GM12872 (cell line): ENCODE results near the gene PPP2R5D.

Experiments used
- CTCF ChIP-seq: IDR thresholded peaks from 3 replicates; pipeline ENCODE4 v1.5.1; 2011; ENCODE audit warnings: low read depth, mild to moderate bottlenecking, low read length, moderate library complexity; ENCODE audit not compliant: insufficient read depth

PPP2R5D gene

DNA sequence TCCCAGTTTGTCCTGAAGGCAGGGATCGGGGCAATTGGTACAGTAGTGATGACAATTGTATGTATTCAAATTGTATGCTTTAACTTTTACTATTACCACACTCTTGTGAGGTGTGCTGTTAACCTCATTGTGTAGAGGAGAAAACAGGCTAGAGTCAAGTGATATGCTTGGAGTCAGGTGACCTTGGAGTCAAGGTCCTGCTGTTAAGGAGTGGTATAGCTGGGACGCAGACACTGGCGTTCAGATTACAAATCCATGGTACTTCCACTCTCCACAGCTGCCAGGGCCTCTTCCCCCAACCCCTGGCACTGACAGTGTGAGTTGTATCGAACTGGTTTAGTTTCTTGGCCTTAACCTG, 44.6 kb upstream of the PPP2R5D start:
- no peak for TF ChIP-seq CTCF

GRCh38 chr6:42940493-42941045, 43.8 kb upstream of the PPP2R5D start:
- TF ChIP-seq CTCF: no peak

GRCh38 chr6:42942444-42942843, 41.9 kb upstream of the PPP2R5D start:
- no peak for TF ChIP-seq CTCF

DNA sequence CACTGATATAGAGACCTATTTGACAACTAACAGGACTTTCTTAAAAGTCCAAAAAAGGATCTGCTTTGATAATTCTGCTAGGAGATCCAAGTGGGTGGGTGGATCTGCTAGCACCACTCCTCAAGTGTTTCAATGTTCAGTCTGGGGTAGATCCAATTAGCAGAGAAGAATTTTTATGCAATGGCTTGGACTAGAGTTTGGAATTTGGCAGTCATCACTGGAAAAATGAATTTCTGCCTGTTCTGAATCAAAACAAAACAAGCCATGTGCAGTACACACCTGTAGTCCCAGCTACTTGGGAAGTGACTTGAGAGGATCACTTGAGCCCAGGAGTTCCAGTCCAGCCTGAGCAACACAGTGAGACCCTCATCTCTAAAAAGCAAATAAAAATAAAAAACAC, 36.4 kb upstream of the PPP2R5D start:
- TF ChIP-seq CTCF: no peak

GRCh38 chr6:42952389-42952788, 32.0 kb upstream of the PPP2R5D start:
- no peak for TF ChIP-seq CTCF

GRCh38 chr6:42958125-42958524, 26.2 kb upstream of the PPP2R5D start:
- no peak for TF ChIP-seq CTCF

GRCh38 chr6:42959917-42960242, 24.5 kb upstream of the PPP2R5D start:
- no peak for TF ChIP-seq CTCF

GRCh38 chr6:42960243-42961019, 23.9 kb upstream of the PPP2R5D start, which contains the start of gene GNMT:
Gene GNMT, plus strand, starts transcription at chr6:42960754. Its CDS starts 14 bp downstream, at chr6:42960768.
- TF ChIP-seq CTCF: no peak
